GM21381 (cell line): Measurements from ENCODE around the gene NIPAL4.

ENCODE experiments used
- ATAC-seq: cut with Tn5 transposase; IDR thresholded peaks from one replicate; pipeline ENCODE4 v1.9.1; 2021; ENCODE audit warnings: mild to moderate bottlenecking, moderate library complexity; ENCODE audit not compliant: unreplicated experiment

Gene NIPAL4

DNA sequence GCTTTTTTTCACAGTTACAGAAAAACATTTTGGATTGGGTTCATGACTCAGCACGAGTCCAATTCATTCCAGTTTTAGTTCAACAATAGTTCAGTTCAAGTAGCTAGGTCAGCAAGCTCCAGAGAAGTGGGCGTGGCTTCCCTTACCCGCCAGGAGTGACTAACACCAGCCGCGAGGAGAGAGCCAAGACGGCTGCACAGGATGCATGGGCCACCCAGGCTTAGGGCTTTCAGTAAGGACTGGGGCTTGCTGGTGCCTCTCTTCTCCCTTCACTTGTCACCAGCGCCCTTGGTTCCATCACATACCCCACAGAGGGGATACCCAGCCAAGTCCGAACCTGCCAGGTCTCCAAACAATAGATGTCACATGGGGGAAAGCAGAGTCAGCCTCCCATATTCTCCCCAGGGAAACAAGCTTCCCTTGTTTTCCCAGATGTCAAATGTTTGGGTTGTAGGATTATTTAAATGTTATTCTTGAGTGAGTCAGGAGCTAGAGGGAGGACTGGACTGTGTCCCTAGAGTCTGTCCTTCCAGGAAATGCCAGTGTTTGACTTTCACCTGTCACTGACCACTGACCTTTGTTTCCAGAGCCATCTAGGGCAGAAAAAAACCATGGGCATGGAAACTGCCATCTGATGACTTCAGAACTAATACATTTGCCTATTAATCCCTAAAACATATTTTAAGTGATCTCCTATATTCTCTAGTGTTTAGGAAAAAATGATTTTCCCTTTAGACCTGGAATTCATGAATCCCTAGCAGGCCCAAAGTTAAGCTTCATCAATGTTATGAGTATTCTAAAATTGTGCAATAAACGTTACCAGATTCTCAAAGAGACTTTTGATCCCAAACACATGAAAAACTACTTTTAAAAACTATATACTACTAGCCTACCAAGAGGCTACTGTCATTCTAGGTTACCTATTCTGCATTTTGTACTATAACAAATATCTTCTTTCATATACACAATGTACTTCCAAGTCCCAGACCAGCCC, 51.9 kb downstream of the NIPAL4 start:
- ATAC-seq = no peak

- no peak for ATAC-seq
These were observed 53.2 kb downstream of the NIPAL4 start for GRCh38 chr5:157513182-157513581.

- ATAC-seq = no peak
These were observed 55.0 kb downstream of the NIPAL4 start for GRCh38 chr5:157514974-157515373.

GRCh38 chr5:157516006-157516405, 56.0 kb downstream of the NIPAL4 start:
- no peak for ATAC-seq

DNA sequence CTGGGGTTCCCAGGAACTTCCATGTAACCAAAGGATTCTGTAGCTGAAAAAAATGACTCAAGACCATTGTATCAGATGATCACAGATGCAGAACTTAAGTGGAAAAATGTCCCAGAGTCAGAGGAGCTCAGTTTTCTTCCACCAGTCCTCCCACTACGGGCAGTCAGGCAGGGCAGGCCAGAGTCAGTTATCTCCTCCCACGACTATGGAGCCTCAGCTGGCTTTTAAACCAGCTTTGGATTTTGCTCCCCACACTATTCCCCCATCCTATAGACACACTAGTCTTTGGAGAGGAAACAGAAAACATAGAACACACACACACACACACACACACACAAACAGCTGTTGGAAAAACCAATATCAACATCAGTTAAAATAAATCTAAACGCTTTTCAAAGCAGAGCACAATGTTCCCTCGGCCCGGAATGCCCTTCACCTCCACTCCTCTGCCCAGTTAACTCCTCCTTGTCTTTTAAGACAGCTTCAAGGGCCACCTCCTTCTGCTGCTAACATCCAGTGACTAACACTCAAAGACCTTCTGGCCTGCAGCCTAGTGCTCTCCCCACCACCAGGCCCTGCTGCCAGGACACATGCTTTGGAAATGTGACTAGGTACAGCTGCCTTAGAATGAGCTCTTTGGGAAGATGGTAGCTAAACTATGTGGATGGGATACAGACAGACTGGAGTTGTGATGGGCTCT, 56.8 kb downstream of the NIPAL4 start:
- ATAC-seq = no peak

DNA sequence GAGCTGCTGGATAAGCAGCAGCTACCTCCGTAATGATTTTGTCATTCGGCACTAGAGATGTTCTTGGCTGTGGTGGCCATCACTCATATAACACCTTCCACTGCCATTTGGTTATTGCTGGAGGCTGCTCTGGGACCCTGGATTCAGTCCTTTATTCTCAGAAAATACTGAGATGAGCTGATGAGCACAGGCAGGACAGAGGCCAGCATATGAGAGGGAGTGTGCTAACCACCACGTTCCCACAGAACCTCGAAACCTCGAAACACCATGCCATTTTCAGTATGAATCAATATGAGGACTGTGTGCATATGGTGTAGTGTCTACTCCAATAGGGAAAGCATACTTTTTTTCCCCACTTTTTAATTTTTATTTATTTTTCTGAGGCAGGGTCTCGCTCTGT, 59.0 kb downstream of the NIPAL4 start:
- peak; percentile 82 for ATAC-seq

GRCh38 chr5:157519579-157520253, 59.7 kb downstream of the NIPAL4 start:
- ATAC-seq = peak; percentile 40

DNA sequence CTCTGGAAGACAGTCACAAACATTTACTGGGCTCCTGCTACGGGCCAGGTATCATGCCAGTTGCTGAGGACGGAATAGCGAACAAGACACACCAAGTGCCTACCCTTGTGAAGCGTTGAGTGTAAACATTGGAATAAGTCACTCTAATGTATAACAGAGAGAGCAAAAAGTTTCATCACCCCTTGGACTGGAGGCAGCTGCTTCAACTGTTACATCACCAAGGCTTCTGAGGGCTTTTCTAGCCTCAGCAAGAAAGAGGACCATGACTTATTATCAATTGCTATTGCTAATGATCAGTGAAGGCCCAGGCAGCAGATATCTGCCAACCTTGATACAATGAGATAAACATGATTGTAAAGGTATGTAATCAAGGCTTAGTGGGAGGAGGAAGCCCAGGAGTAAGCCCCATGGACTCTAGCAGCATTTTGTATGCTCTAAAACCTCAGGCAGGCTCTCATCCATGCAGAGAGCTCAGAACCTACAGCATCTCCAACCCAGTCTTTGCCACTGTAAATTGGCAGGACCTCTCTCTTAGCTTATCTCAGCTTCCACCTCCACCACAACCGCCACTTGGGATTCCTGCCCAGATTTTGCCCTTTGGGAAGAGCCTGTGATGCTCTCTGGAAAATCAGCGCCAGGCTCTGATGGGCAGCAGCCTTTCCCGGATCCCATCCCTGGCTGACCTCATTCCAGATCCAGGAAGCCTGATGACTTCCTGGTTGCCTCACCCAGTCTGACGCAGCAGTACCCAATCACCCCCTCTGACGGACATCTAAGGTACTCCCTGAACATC, 61.1 kb downstream of the NIPAL4 start:
- no peak for ATAC-seq

DNA sequence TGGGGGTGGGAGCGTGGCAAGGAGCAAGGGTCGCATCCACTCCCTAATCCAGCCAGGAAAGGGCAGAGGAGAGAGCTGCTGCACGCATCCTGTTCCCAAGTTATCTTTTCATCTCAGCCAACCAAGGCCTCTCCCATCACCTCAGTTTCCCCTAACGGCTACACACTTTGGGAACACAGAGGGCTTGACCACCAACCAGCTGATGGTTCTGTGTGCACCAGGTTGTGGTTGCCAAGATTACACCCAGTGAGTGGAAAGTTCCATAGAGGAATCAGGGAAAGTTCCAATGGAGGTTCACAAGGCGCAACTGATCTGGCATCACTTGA, 61.7 kb downstream of the NIPAL4 start:
- ATAC-seq = no peak

- no peak for ATAC-seq
These were observed 64.0 kb downstream of the NIPAL4 start for GRCh38 chr5:157523976-157524375.
